H1 (cell line): ENCODE results near the gene PMEPA1. TPM values are rescaled to one million over a fixed set of nuclear protein-coding genes. Genes with fewer than 3 reads are reported as not detected.

ENCODE experiments used
- CTCF ChIA-PET: fragments of 300-600 bp; sonication (Branson Sonifier 250); formaldehyde crosslinking; loops from one replicate; lab custom pipeline; 2021; ENCODE audit not compliant: partially characterized antibody; lab: Charles Lee
- POLR2A ChIA-PET: fragments of 300-600 bp; sonication (Branson Sonifier 250); formaldehyde crosslinking; loops from one replicate; lab custom pipeline; 2021; ENCODE audit warnings: inconsistent platforms; ENCODE audit not compliant: partially characterized antibody; lab: Charles Lee
- DNase-seq, 2 experiments: peaks; one replicate each; pipeline versions ENCODE4 v3.0.0 to v3.0.0-alpha.2; 2010 to 2022; ENCODE audit warnings: low spot score in 2 of 2, low read depth in 1 of 2, mixed read lengths in 1 of 2
- FAIRE-seq: peaks from 2 replicates; lab custom pipeline; 2011; peaks lifted over from hg19 to GRCh38; lab: Jason Lieb, UNC
- H2AFZ ChIP-seq: 2 replicates; pipeline ENCODE4 v1.8.1; 2012; ENCODE audit warnings: low read length, inconsistent platforms
- H2AK5ac ChIP-seq: 2 replicates; pipeline ENCODE4 v1.6.1; 2013; ENCODE audit warnings: low read depth, low read length
- H2BK120ac ChIP-seq: replicated peaks from 2 replicates; pipeline ENCODE3; 2013; ENCODE audit warnings: low read depth, low read length, inconsistent platforms
- H2BK12ac ChIP-seq: 2 replicates; pipeline ENCODE4 v1.6.1; 2013; ENCODE audit warnings: low read depth, low read length
- H2BK15ac ChIP-seq: 2 replicates; pipeline ENCODE4 v1.6.1; 2013; ENCODE audit warnings: low read length
- H2BK20ac ChIP-seq: 2 replicates; pipeline ENCODE4 v1.6.1; 2013; ENCODE audit warnings: low read length
- H2BK5ac ChIP-seq: 2 replicates; pipeline ENCODE4 v1.6.1; 2013; ENCODE audit warnings: low read depth, low read length
- H3K14ac ChIP-seq: 2 replicates; pipeline ENCODE4 v1.6.1; 2013; ENCODE audit warnings: inconsistent platforms; ENCODE audit not compliant: insufficient read length
- H3K18ac ChIP-seq: 2 replicates; pipeline ENCODE4 v1.6.1; 2013; ENCODE audit warnings: low read length; ENCODE audit errors: extremely low read depth
- H3K23ac ChIP-seq: 2 replicates; pipeline ENCODE4 v1.6.1; 2013; ENCODE audit warnings: inconsistent platforms; ENCODE audit not compliant: insufficient read length
- H3K23me2 ChIP-seq: 2 replicates; pipeline ENCODE4 v1.6.1; 2013; ENCODE audit warnings: low read depth, low read length
- H3K27ac ChIP-seq: 2 replicates; pipeline ENCODE4 v1.6.1; 2011; ENCODE audit warnings: low read depth, low read length, inconsistent platforms
- H3K27me3 ChIP-seq, 4 experiments: replicated peaks in 1 of 4; 1 replicate in 1 of 4; 2 replicates in 3 of 4; pipeline versions ENCODE4 v1.6.1 to v1.8.1; 2011 to 2013; ENCODE audit warnings: low read length in 3 of 4, mild to moderate bottlenecking in 3 of 4, inconsistent platforms in 2 of 4, mixed read lengths in 2 of 4, moderate library complexity in 1 of 4; ENCODE audit not compliant: control insufficient read depth in 3 of 4, insufficient read depth in 3 of 4; ENCODE audit errors: extremely low read depth in 1 of 4
- H3K36me3 ChIP-seq, 4 experiments: 2 replicates each; pipeline versions ENCODE4 v1.6.1 to v1.8.1; 2011 to 2013; ENCODE audit warnings: mild to moderate bottlenecking in 4 of 4, low read length in 3 of 4, moderate library complexity in 2 of 4, control low read depth in 1 of 4, inconsistent platforms in 1 of 4; ENCODE audit not compliant: insufficient read depth in 4 of 4, control insufficient read depth in 2 of 4
- H3K4ac ChIP-seq: replicated peaks from 2 replicates; pipeline ENCODE3; 2013; ENCODE audit warnings: low read length, low read depth, mixed read lengths, inconsistent platforms; ENCODE audit not compliant: insufficient read length
- H3K4me1 ChIP-seq, 4 experiments: replicated peaks in 1 of 4; 1 replicate in 1 of 4; 2 replicates in 3 of 4; pipeline versions ENCODE4 v1.6.1 to v1.8.1; 2011 to 2013; ENCODE audit warnings: low read length in 3 of 4, inconsistent platforms in 2 of 4, mixed read lengths in 1 of 4; ENCODE audit not compliant: insufficient read depth in 4 of 4, control insufficient read depth in 3 of 4
- H3K4me2 ChIP-seq, 2 experiments: 2 replicates each; pipeline versions ENCODE4 v1.6.1 to v1.8.1; 2011 to 2013; ENCODE audit warnings: low read depth in 2 of 2, low read length in 2 of 2, control low read depth in 1 of 2, inconsistent platforms in 1 of 2, mild to moderate bottlenecking in 1 of 2; ENCODE audit not compliant: insufficient read depth in 1 of 2
- H3K4me3 ChIP-seq, 4 experiments: fragments of 200-600, 300-600 bp in 1 of 4; sonication (generic), shearing (Covaris generic), sonication (Bioruptor Twin) in 1 of 4; 2 replicates each; pipeline versions ENCODE4 v1.5.1 to v1.8.1; 2011 to 2016; ENCODE audit warnings: low read length in 4 of 4, low read depth in 3 of 4, control low read depth in 2 of 4, inconsistent platforms in 2 of 4, mild to moderate bottlenecking in 2 of 4, mixed read lengths in 1 of 4, moderate library complexity in 1 of 4; ENCODE audit not compliant: insufficient read depth in 2 of 4; ENCODE audit errors: extremely low read depth in 1 of 4
- H3K56ac ChIP-seq: replicated peaks from 2 replicates; pipeline ENCODE3; 2013; ENCODE audit warnings: low read depth, mild to moderate bottlenecking, mixed read lengths, low read length, inconsistent platforms; ENCODE audit not compliant: insufficient read length
- H3K79me1 ChIP-seq: 2 replicates; pipeline ENCODE4 v1.6.1; 2013; ENCODE audit warnings: low read depth, low read length, control low read depth
- H3K79me2 ChIP-seq, 2 experiments: 2 replicates each; pipeline versions ENCODE4 v1.6.1 to v1.8.1; 2012 to 2013; ENCODE audit warnings: low read length in 2 of 2, mild to moderate bottlenecking in 2 of 2, inconsistent platforms in 1 of 2; ENCODE audit not compliant: insufficient read depth in 2 of 2, control insufficient read depth in 1 of 2
- H3K9ac ChIP-seq, 4 experiments: replicated peaks in 1 of 4; 1 replicate in 1 of 4; 2 replicates in 3 of 4; pipeline versions ENCODE4 v1.6.1 to v1.8.1; 2011 to 2013; ENCODE audit warnings: low read depth in 3 of 4, low read length in 3 of 4, control low read depth in 2 of 4, mild to moderate bottlenecking in 2 of 4, moderate library complexity in 2 of 4, inconsistent platforms in 1 of 4; ENCODE audit errors: extremely low read depth in 1 of 4
- H3K9me3 ChIP-seq, 2 experiments: 2 replicates each; pipeline versions ENCODE4 v1.6.1 to v1.8.1; 2012 to 2013; ENCODE audit warnings: mild to moderate bottlenecking in 2 of 2, moderate library complexity in 2 of 2, control low read depth in 1 of 2, inconsistent platforms in 1 of 2, low read depth in 1 of 2, low read length in 1 of 2, mixed read lengths in 1 of 2; ENCODE audit not compliant: insufficient read depth in 2 of 2
- H4K20me1 ChIP-seq, 2 experiments: replicated peaks in 1 of 2; 2 replicates each; pipeline versions ENCODE3 to v1.8.1; 2011 to 2013; ENCODE audit warnings: inconsistent platforms in 2 of 2, low read length in 2 of 2, mild to moderate bottlenecking in 1 of 2; ENCODE audit not compliant: insufficient read depth in 2 of 2, control insufficient read depth in 1 of 2
- H4K5ac ChIP-seq: 2 replicates; pipeline ENCODE4 v1.6.1; 2013; ENCODE audit warnings: low read length, low read depth, mixed read lengths, inconsistent platforms; ENCODE audit not compliant: insufficient read length
- H4K8ac ChIP-seq: 2 replicates; pipeline ENCODE4 v1.8.0; 2013; ENCODE audit warnings: mild to moderate bottlenecking, moderate library complexity, low read length, inconsistent platforms; ENCODE audit not compliant: insufficient read depth; ENCODE audit errors: extremely low read depth
- H4K91ac ChIP-seq: replicated peaks from 2 replicates; pipeline ENCODE3; 2013; ENCODE audit warnings: low read length, mixed read lengths, inconsistent platforms; ENCODE audit not compliant: insufficient read length
- CREB1 ChIP-seq: IDR thresholded peaks from 2 replicates; pipeline ENCODE4 v1.6.1; 2012; ENCODE audit warnings: inconsistent platforms
- EP300 ChIP-seq, 2 experiments: IDR thresholded peaks; 1 replicate in 1 of 2; 2 replicates in 1 of 2; pipeline ENCODE4 v1.6.1; 2011 to 2012; ENCODE audit warnings: low read depth in 2 of 2, low read length in 2 of 2, mild to moderate bottlenecking in 2 of 2, borderline replicate concordance in 1 of 2, inconsistent platforms in 1 of 2, moderate library complexity in 1 of 2
- JUND ChIP-seq: IDR thresholded peaks from 2 replicates; pipeline ENCODE4 v1.6.1; 2011; ENCODE audit warnings: mild to moderate bottlenecking, improper control_type of control experiment, low read length
- KDM1A ChIP-seq: fragments of 200-600, 300-600 bp; sonication (generic); IDR thresholded peaks from 2 replicates; pipeline ENCODE4 v1.7.1; 2016; ENCODE audit warnings: mild to moderate bottlenecking, low read length, borderline replicate concordance
- KDM4A ChIP-seq: IDR thresholded peaks from one replicate; pipeline ENCODE4 v1.7.1; 2012; ENCODE audit warnings: low read depth, mild to moderate bottlenecking, moderate library complexity, low read length, inconsistent platforms; ENCODE audit not compliant: severe bottlenecking
- KDM5A ChIP-seq: fragments of 200-600 bp; IDR thresholded peaks from 2 replicates; pipeline ENCODE4 v1.7.1; 2012; ENCODE audit warnings: mild to moderate bottlenecking, low read length, inconsistent platforms, mixed read lengths
- MAFK ChIP-seq: IDR thresholded peaks from 2 replicates; pipeline ENCODE4 v1.6.1; 2012; ENCODE audit warnings: low read depth, mild to moderate bottlenecking, improper control_type of control experiment, low read length
- POLR2A ChIP-seq, 2 experiments: IDR thresholded peaks; 1 replicate in 1 of 2; 2 replicates in 1 of 2; pipeline ENCODE4 v1.6.1; 2011; ENCODE audit warnings: low read depth in 2 of 2, low read length in 2 of 2, mild to moderate bottlenecking in 2 of 2; ENCODE audit errors: control extremely low read depth in 1 of 2
- RBBP5 ChIP-seq: IDR thresholded peaks from 2 replicates; pipeline ENCODE4 v1.7.1; 2012; ENCODE audit warnings: low read depth, mild to moderate bottlenecking, inconsistent platforms, low read length, moderate library complexity, borderline replicate concordance
- RNF2 ChIP-seq: fragments of 200-900, 300-1000 bp; sonication (generic); IDR thresholded peaks from 2 replicates; pipeline ENCODE4 v1.7.1; 2016; ENCODE audit warnings: borderline replicate concordance, low read depth, mild to moderate bottlenecking, antibody characterized with exemption, low read length; ENCODE audit not compliant: poor library complexity, severe bottlenecking; ENCODE audit errors: missing control alignments
- USF2 ChIP-seq: IDR thresholded peaks from 2 replicates; pipeline ENCODE4 v1.6.1; 2011; ENCODE audit warnings: low read length, improper control_type of control experiment
- WGBS, 2 experiments: shearing (Covaris generic) in 1 of 2; methylation state at CpG; one replicate each; pipeline versions ENCODE4 v1.1.6 to v1.1.7; 2013 to 2015; ENCODE audit warnings: low lambda C conversion rate in 2 of 2, mixed read lengths in 2 of 2, inconsistent platforms in 1 of 2, low coverage in 1 of 2, missing lambda C conversion rate in 1 of 2; ENCODE audit not compliant: insufficient replicate concordance in 2 of 2, insufficient coverage in 1 of 2, insufficient read length in 1 of 2; ENCODE audit errors: extremely low coverage in 1 of 2, missing lambda C conversion rate in 1 of 2; 5-methylcytosine and 5-hydroxymethylcytosine counted together
- polyA plus RNA-seq, 7 experiments: library from polyadenylated mRNA; depleted of rRNA in 3 of 7; stranded (reverse) in 5 of 7; unstranded in 2 of 7; fragments of >200 nt in 5 of 7; fragments of 200-250 nt in 2 of 7; gene quantifications; 1 replicate in 5 of 7; 2 replicates in 1 of 7; 4 replicates in 1 of 7; pipeline versions ENCODE4 v1.2.1 to v1.2.3, GENCODE V29; 2011 to 2013; ENCODE audit warnings: missing spikeins in 2 of 7, mixed read lengths in 2 of 7
- total RNA-seq: library from RNA; stranded (reverse); fragmentation: NEBNext Ultra II Directional; extraction: Animal tissue kit (Norgen Biotek cat#: 25700); gene quantifications from 2 replicates; pipeline ENCODE4 v1.2.1, GENCODE V29; 2021

The PMEPA1 gene
- total and polyA plus RNA-seq, 2 of the 8 experiments (the other 6 are each of a cell fraction or from before 2014, with no cell fraction given): 12.7 to 20.5 TPM

- no peak overlapping the region for H2AK5ac ChIP-seq
- no peaks in the 10 kb centered on the region for H3K79me1 ChIP-seq
- H2BK5ac ChIP-seq: no peak overlapping the region
- no peak overlapping the region for H3K56ac ChIP-seq
- no peak overlapping the region for H3K18ac ChIP-seq
- FAIRE-seq (no peak), DNase-seq (no peak)
- H2BK120ac ChIP-seq: no peak overlapping the region
- H2BK12ac ChIP-seq: no peak overlapping the region
- no peak overlapping the region for H2AFZ ChIP-seq
- H4K91ac ChIP-seq: no peak overlapping the region
- no peak overlapping the region for H3K4ac ChIP-seq
- CTCF ChIA-PET: interaction anchor here (0.7 to 3.8 kb wide), 13 partner anchors 9 to 600 kb away, joined by 3 to 23 read pairs (median 4); partner anchors contain the start of gene ZBP1
- H3K36me3 ChIP-seq: no peaks in the 10 kb centered on the region
- H3K9ac ChIP-seq: no peak overlapping the region
- POLR2A ChIA-PET: interaction anchor here (1.6 kb wide), 1 partner anchor 100 kb away, joined by 3 read pairs; the partner anchor contains the start of gene PMEPA1
- no peak overlapping the region for H3K23ac ChIP-seq
- H3K79me2 ChIP-seq: no peaks in the 10 kb centered on the region
- H3K23me2 ChIP-seq: no peaks in the 10 kb centered on the region
- no peak overlapping the region for H4K8ac ChIP-seq
- H3K4me3 ChIP-seq: no peak overlapping the region
- H2BK15ac ChIP-seq: no peak overlapping the region
- no peaks in the 10 kb centered on the region for H4K20me1 ChIP-seq
- H4K5ac ChIP-seq: no peak overlapping the region
- peaks cover 0 to 1% (median 0%) of the 10 kb centered on the region in 4 experiments; a peak in 1 of 7 replicates for H3K4me1 ChIP-seq
- WGBS, 2 experiments: 88% methylated on average over 15 of the region's 18 CpGs; no CpG with 5 or more reads in 1 of the 2 experiments
- no peak overlapping the region for H3K4me2 ChIP-seq
- no peak overlapping the region for H3K27ac ChIP-seq
- H3K14ac ChIP-seq: no peak overlapping the region
- H3K27me3 ChIP-seq: no peaks in the 10 kb centered on the region
- no peak overlapping the region for H2BK20ac ChIP-seq
- no peak for TF ChIP-seq CREB1
- TF ChIP-seq KDM4A: no peak
- no peak for TF ChIP-seq KDM5A
- TF ChIP-seq RBBP5: no peak
- TF ChIP-seq MAFK: no peak
- no peak for TF ChIP-seq EP300 (IDR thresholded peaks at IDR 0.05; ENCODE audit: borderline replicate concordance in 1 of 2, low read depth in 2 of 2, low read length in 2 of 2)
- TF ChIP-seq POLR2A (IDR thresholded peaks at IDR 0.05; ENCODE audit: control extremely low read depth in 1 of 2, low read depth in 2 of 2, low read length in 2 of 2): no peak
- no peak for TF ChIP-seq RNF2
- no peak for TF ChIP-seq KDM1A
- TF ChIP-seq JUND: no peak
- no peak for TF ChIP-seq USF2
- H3K9me3 ChIP-seq: no peaks in the 10 kb centered on the region
These were observed 99.4 kb downstream of the PMEPA1 start for GRCh38 chr20:57610261-57610952.
